Measurements from ENCODE around the gene GSPT1.

GSPT1 gene

GRCh38 chr16:11886881-11887280 lies 28.9 kb downstream of the GSPT1 start:
- H3K27ac Mint-ChIP-seq: no peak overlapping the region
- H3K4me1 Mint-ChIP-seq: no peaks in the 10 kb centered on the region
- H3K27me3 Mint-ChIP-seq: no peaks in the 10 kb centered on the region
- H3K36me3 Mint-ChIP-seq: peaks cover 14% of the 10 kb centered on the region
- no peaks in the 10 kb centered on the region for H3K9me3 Mint-ChIP-seq
- H3K4me3 Mint-ChIP-seq: no peak overlapping the region

GRCh38 chr16:11884035-11884434 lies 31.7 kb downstream of the GSPT1 start:
- H3K36me3 Mint-ChIP-seq: peaks cover 16% of the 10 kb centered on the region

GRCh38 chr16:11880007-11880406 lies 35.7 kb downstream of the GSPT1 start:
- Mint-ChIP-seq H3K9me3 (no peaks in the 10 kb centered on the region), H3K27me3 (no peaks in the 10 kb centered on the region), H3K4me3 (no peak overlapping the region), H3K4me1 (peaks cover 3% of the 10 kb centered on the region), H3K27ac (no peak overlapping the region), H3K36me3 (peaks cover 10% of the 10 kb centered on the region)

More at GRCh38 chr16:11884035-11884434, 31.7 kb downstream of the GSPT1 start:
- Mint-ChIP-seq H3K4me1 (peaks cover 3% of the 10 kb centered on the region), H3K27me3 (no peaks in the 10 kb centered on the region), H3K27ac (no peak overlapping the region), H3K9me3 (no peaks in the 10 kb centered on the region), H3K4me3 (no peak overlapping the region)

- H3K4me1 Mint-ChIP-seq: peaks cover 3% of the 10 kb centered on the region
- H3K27me3 Mint-ChIP-seq: no peaks in the 10 kb centered on the region
- H3K4me3 Mint-ChIP-seq: no peak overlapping the region
- H3K36me3 Mint-ChIP-seq: peaks cover 13% of the 10 kb centered on the region
- H3K27ac Mint-ChIP-seq: no peak overlapping the region
- H3K9me3 Mint-ChIP-seq: no peaks in the 10 kb centered on the region
These were observed 38.4 kb downstream of the GSPT1 start for GRCh38 chr16:11877374-11877773.

- peaks cover 12% of the 10 kb centered on the region for H3K36me3 Mint-ChIP-seq
- H3K4me3 Mint-ChIP-seq: no peak overlapping the region
- no peak overlapping the region for H3K27ac Mint-ChIP-seq
- H3K4me1 Mint-ChIP-seq: peaks cover 3% of the 10 kb centered on the region
- no peaks in the 10 kb centered on the region for H3K9me3 Mint-ChIP-seq
- H3K27me3 Mint-ChIP-seq: no peaks in the 10 kb centered on the region
These were observed 39.5 kb downstream of the GSPT1 start for GRCh38 chr16:11876306-11876705.

GRCh38 chr16:11875721-11876120 lies 40.0 kb downstream of the GSPT1 start:
- Mint-ChIP-seq H3K27me3 (no peaks in the 10 kb centered on the region), H3K4me3 (no peak overlapping the region), H3K9me3 (no peaks in the 10 kb centered on the region), H3K27ac (no peak overlapping the region), H3K36me3 (peaks cover 12% of the 10 kb centered on the region), H3K4me1 (peaks cover 3% of the 10 kb centered on the region)

GRCh38 chr16:11871193-11871592 lies 44.6 kb downstream of the GSPT1 start:
- Mint-ChIP-seq H3K36me3 (peaks cover 8% of the 10 kb centered on the region), H3K4me3 (no peak overlapping the region), H3K4me1 (peaks cover 11% of the 10 kb centered on the region), H3K27ac (no peak overlapping the region), H3K9me3 (no peaks in the 10 kb centered on the region), H3K27me3 (no peaks in the 10 kb centered on the region)

GRCh38 chr16:11870399-11870798 lies 45.4 kb downstream of the GSPT1 start:
- peaks cover 5% of the 10 kb centered on the region for H3K36me3 Mint-ChIP-seq
- no peaks in the 10 kb centered on the region for H3K27me3 Mint-ChIP-seq
- no peak overlapping the region for H3K27ac Mint-ChIP-seq
- no peaks in the 10 kb centered on the region for H3K9me3 Mint-ChIP-seq
- H3K4me3 Mint-ChIP-seq: no peak overlapping the region
- peaks cover 19% of the 10 kb centered on the region for H3K4me1 Mint-ChIP-seq

- Mint-ChIP-seq H3K4me1 (peaks cover 27% of the 10 kb centered on the region), H3K4me3 (no peak overlapping the region), H3K27me3 (no peaks in the 10 kb centered on the region), H3K36me3 (peaks cover 4% of the 10 kb centered on the region), H3K27ac (no peak overlapping the region), H3K9me3 (no peaks in the 10 kb centered on the region)
These were observed 46.2 kb downstream of the GSPT1 start for GRCh38 chr16:11869353-11870228.

GRCh38 chr16:11868412-11868980 lies 47.3 kb downstream of the GSPT1 start:
- H3K9me3 Mint-ChIP-seq: no peaks in the 10 kb centered on the region
- peaks cover 4% of the 10 kb centered on the region for H3K36me3 Mint-ChIP-seq
- peaks cover 30% of the 10 kb centered on the region for H3K4me1 Mint-ChIP-seq
- no peaks in the 10 kb centered on the region for H3K27me3 Mint-ChIP-seq
- H3K27ac Mint-ChIP-seq: no peak overlapping the region
- H3K4me3 Mint-ChIP-seq: no peak overlapping the region

- Mint-ChIP-seq H3K27ac (no peak overlapping the region), H3K36me3 (peaks cover 5% of the 10 kb centered on the region), H3K27me3 (no peaks in the 10 kb centered on the region), H3K9me3 (no peaks in the 10 kb centered on the region), H3K4me3 (no peak overlapping the region), H3K4me1 (peaks cover 37% of the 10 kb centered on the region)
These were observed 53.3 kb downstream of the GSPT1 start for GRCh38 chr16:11862489-11862888.

GRCh38 chr16:11857161-11857560 lies 58.6 kb downstream of the GSPT1 start:
- Mint-ChIP-seq H3K36me3 (peaks cover 11% of the 10 kb centered on the region), H3K27ac (no peak overlapping the region), H3K9me3 (no peaks in the 10 kb centered on the region), H3K4me3 (no peak overlapping the region), H3K27me3 (no peaks in the 10 kb centered on the region), H3K4me1 (peaks cover 44% of the 10 kb centered on the region)

- Mint-ChIP-seq H3K4me1 (peaks cover 62% of the 10 kb centered on the region), H3K36me3 (peaks cover 26% of the 10 kb centered on the region), H3K27ac (peak overlapping the region; percentile 99), H3K9me3 (no peaks in the 10 kb centered on the region), H3K4me3 (peak overlapping the region; percentile 99), H3K27me3 (no peaks in the 10 kb centered on the region)
These were observed 63.5 kb downstream of the GSPT1 start for GRCh38 chr16:11852092-11852809.

GRCh38 chr16:11851294-11852091 lies 64.3 kb downstream of the GSPT1 start, which contains the start of gene RSL1D1:
TSS of gene RSL1D1 (minus strand) at chr16:11851542. CDS start at chr16:11851512, 30 bp downstream.
- Mint-ChIP-seq H3K4me1 (peaks cover 63% of the 10 kb centered on the region), H3K27me3 (no peaks in the 10 kb centered on the region), H3K36me3 (peaks cover 26% of the 10 kb centered on the region), H3K9me3 (no peaks in the 10 kb centered on the region), H3K27ac (peak within 1 kb of the TSS; percentile 99), H3K4me3 (peak within 1 kb of the TSS; percentile 99)

GRCh38 chr16:11848842-11849241 lies 66.9 kb downstream of the GSPT1 start:
- no peaks in the 10 kb centered on the region for H3K27me3 Mint-ChIP-seq
- H3K27ac Mint-ChIP-seq: peak overlapping the region; percentile 80
- peak overlapping the region; percentile 86 for H3K4me3 Mint-ChIP-seq
- peaks cover 62% of the 10 kb centered on the region for H3K4me1 Mint-ChIP-seq
- no peaks in the 10 kb centered on the region for H3K9me3 Mint-ChIP-seq
- peaks cover 23% of the 10 kb centered on the region for H3K36me3 Mint-ChIP-seq

All from activated naive CD4-positive, alpha-beta T cell treated with anti-CD3 and anti-CD28 coated beads, Interleukin-2, amount 50 U/mL, for 24 hours (primary cell).